Ovary (tissue), 3 donors: Measurements from ENCODE around the gene DNAJC17.

Source experiments
- CTCF ChIP-seq, 3 donors: fragments of 450-650 bp in 2 of 3; fragments of 200-600 bp in 1 of 3; IDR thresholded peaks; one replicate each; pipeline versions ENCODE4 v1.5.1 to v1.8.0; 2016 to 2022; ENCODE audit warnings: antibody characterized with exemption in 3 of 3, mild to moderate bottlenecking in 1 of 3
- POLR2A ChIP-seq: fragments of 450-650 bp; IDR thresholded peaks from one replicate; pipeline ENCODE4 v1.6.1; 2017; ENCODE audit warnings: antibody characterized with exemption, mild to moderate bottlenecking, moderate library complexity
- donor health status: DM: no; HTN: no; CAD: no.

GRCh38 chr15:40796041-40796440 is 11.2 kb downstream of the DNAJC17 start:
- no peak for TF ChIP-seq POLR2A
- no peak for TF ChIP-seq CTCF (IDR thresholded peaks at IDR 0.05)
